HepG2 (cell line): ENCODE results near the gene SBK2. TPM values are rescaled to one million over a fixed set of nuclear protein-coding genes. Genes with fewer than 3 reads are reported as not detected.
A peak's percentile ranks its signal among the peaks of the same experiment; 100 is the strongest.

ENCODE experiments used
- ATF6 ChIP-seq: sonication (generic); formaldehyde crosslinking; conservative IDR thresholded peaks from 2 replicates; pipeline ENCODE4 v1.4.0; 2020; ENCODE audit warnings: missing genetic modification reagents
- DBP ChIP-seq: sonication (generic); formaldehyde crosslinking; IDR thresholded peaks from 2 replicates; pipeline ENCODE4 v1.4.0; 2020; ENCODE audit warnings: missing genetic modification reagents; ENCODE audit errors: not compliant biosample characterization
- FOXP4 ChIP-seq: sonication (generic); formaldehyde crosslinking; IDR thresholded peaks from 2 replicates; pipeline ENCODE4 v1.4.0; 2020; ENCODE audit warnings: missing genetic modification reagents
- LCORL ChIP-seq, 2 experiments: fragments of 450-650 bp in 1 of 2; sonication (generic) in 1 of 2; formaldehyde crosslinking in 1 of 2; IDR thresholded peaks; 2 replicates each; pipeline versions ENCODE4 v1.5.0 to v1.6.1; 2017 to 2020; ENCODE audit warnings: antibody characterized with exemption in 1 of 2, missing genetic modification reagents in 1 of 2
- MEIS1 ChIP-seq: sonication (generic); formaldehyde crosslinking; IDR thresholded peaks from 2 replicates; pipeline ENCODE4 v1.9.0; 2021; ENCODE audit warnings: mild to moderate bottlenecking, missing genetic modification reagents, moderate library complexity, borderline replicate concordance
- MIER2 ChIP-seq: IDR thresholded peaks from 2 replicates; pipeline ENCODE4 v1.6.1; 2016; ENCODE audit warnings: missing biosample characterization, missing genetic modification reagents
- MXD3 ChIP-seq: IDR thresholded peaks from 2 replicates; pipeline ENCODE4 v1.6.1; 2016; ENCODE audit warnings: mild to moderate bottlenecking, missing biosample characterization, missing genetic modification reagents
- NFRKB ChIP-seq: fragments of 450-650 bp; IDR thresholded peaks from 2 replicates; pipeline ENCODE4 v1.6.1; 2017
- NR2F1 ChIP-seq, 2 experiments: fragments of 450-650 bp in 1 of 2; formaldehyde crosslinking in 1 of 2; IDR thresholded peaks; 2 replicates each; pipeline versions ENCODE4 v1.5.0 to v1.6.1; 2016 to 2020; ENCODE audit warnings: mild to moderate bottlenecking in 1 of 2, missing compliant biosample characterization in 1 of 2, missing genetic modification reagents in 1 of 2, moderate library complexity in 1 of 2
- SALL1 ChIP-seq: sonication (generic); formaldehyde crosslinking; IDR thresholded peaks from 2 replicates; pipeline ENCODE4 v1.8.0; 2022; ENCODE audit warnings: mild to moderate bottlenecking, missing genetic modification reagents
- SRY ChIP-seq: sonication (generic); formaldehyde crosslinking; IDR thresholded peaks from 2 replicates; pipeline ENCODE4 v1.8.0; 2022; ENCODE audit warnings: mild to moderate bottlenecking, missing genetic modification reagents
- UBTF ChIP-seq: sonication (generic); formaldehyde crosslinking; IDR thresholded peaks from 2 replicates; pipeline ENCODE4 v1.4.0; 2020; ENCODE audit warnings: mild to moderate bottlenecking, missing genetic modification reagents
- ZNF333 ChIP-seq: sonication (generic); formaldehyde crosslinking; IDR thresholded peaks from 2 replicates; pipeline ENCODE4 v1.4.0; 2020; ENCODE audit warnings: mild to moderate bottlenecking, missing genetic modification reagents, borderline replicate concordance
- ZNF556 ChIP-seq: sonication (generic); formaldehyde crosslinking; IDR thresholded peaks from 2 replicates; pipeline ENCODE4 v1.4.0; 2020; ENCODE audit warnings: mild to moderate bottlenecking, missing genetic modification reagents, borderline replicate concordance
- ZNF597 ChIP-seq: sonication (generic); formaldehyde crosslinking; IDR thresholded peaks from 2 replicates; pipeline ENCODE4 v1.5.0; 2020; ENCODE audit warnings: missing genetic modification reagents
- ZSCAN22 ChIP-seq: sonication (generic); formaldehyde crosslinking; IDR thresholded peaks from 2 replicates; pipeline ENCODE4 v1.4.0; 2020; ENCODE audit warnings: mild to moderate bottlenecking, missing genetic modification reagents
- ZSCAN5A ChIP-seq: sonication (generic); formaldehyde crosslinking; IDR thresholded peaks from 2 replicates; pipeline ENCODE4 v1.8.0; 2022; ENCODE audit warnings: mild to moderate bottlenecking, missing genetic modification reagents, borderline replicate concordance
- polyA plus RNA-seq, 8 experiments: library from polyadenylated mRNA; depleted of rRNA in 3 of 8; stranded (reverse) in 7 of 8; unstranded in 1 of 8; fragments of >200 nt; fragmentation: Illumina TruSeq in 4 of 8; extraction: Trizol in 4 of 8; gene quantifications; 2 replicates each; pipeline versions ENCODE4 v1.2.1 to v1.2.3, GENCODE V29; 2011 to 2016; ENCODE audit warnings: low read depth in 4 of 8, missing spikeins in 1 of 8, mixed read lengths in 1 of 8; ENCODE audit not compliant: insufficient read depth in 1 of 8
- total RNA-seq, 5 experiments: library from RNA; depleted of rRNA; stranded (reverse); fragments of >200 nt; fragmentation: Illumina TruSeq; extraction: Trizol; gene quantifications; 2 replicates each; pipeline ENCODE4 v1.2.3, GENCODE V29; 2016; ENCODE audit warnings: low read depth in 1 of 5

SBK2 gene
- total and polyA plus RNA-seq, 2 of the 13 experiments (the other 11 are each of a cell fraction or from before 2014, with no cell fraction given), result 0.24 TPM; not detected in 1

- TF ChIP-seq ATF6 (CRISPR knock-in tag) (no peak), MIER2 (CRISPR knock-in tag) (no peak), MXD3 (CRISPR knock-in tag) (no peak), NR2F1 (CRISPR knock-in tag; IDR thresholded peaks at IDR 0.05) (peak in 1 of 2 experiments; percentile 55; a peak in 3 of 4 replicates), DBP (CRISPR knock-in tag) (no peak), NFRKB (no peak), LCORL (IDR thresholded peaks at IDR 0.05) (no peak), LCORL (CRISPR knock-in tag; IDR thresholded peaks at IDR 0.05) (no peak), MEIS1 (no peak), ZSCAN22 (CRISPR knock-in tag) (peak; percentile 49; the same call in 1 of the 2 replicates), SALL1 (no peak; the same call in 1 of the 2 replicates), ZNF597 (CRISPR knock-in tag) (no peak), UBTF (CRISPR knock-in tag) (peak; percentile 58; the same call in 1 of the 2 replicates), ZNF333 (no peak; the same call in 1 of the 2 replicates), FOXP4 (no peak), ZNF556 (no peak), ZSCAN5A (CRISPR knock-in tag) (no peak), SRY (no peak)
Observed at GRCh38 chr19:55549500-55550320, 12.8 kb upstream of the SBK2 start (continued).
